Glutamatergic neuron (in vitro differentiated cells): ENCODE measurements around the gene KRT36. TPM values are rescaled to one million over a fixed set of nuclear protein-coding genes. Genes with fewer than 3 reads are reported as not detected.

ENCODE experiments used
- DNase-seq: peaks from one replicate; pipeline ENCODE4 v3.0.0; 2022
- H3K27ac Mint-ChIP-seq: one replicate; pipeline ENCODE4 v1.8.0; 2020; ENCODE audit warnings: mild to moderate bottlenecking, mixed read lengths, inconsistent platforms; ENCODE audit not compliant: unreplicated experiment
- H3K27me3 Mint-ChIP-seq: one replicate; pipeline ENCODE4 v1.8.0; 2020; ENCODE audit warnings: mild to moderate bottlenecking, moderate library complexity, mixed read lengths, inconsistent platforms; ENCODE audit not compliant: unreplicated experiment
- H3K36me3 Mint-ChIP-seq: one replicate; pipeline ENCODE4 v1.8.0; 2020; ENCODE audit warnings: mild to moderate bottlenecking, mixed read lengths, inconsistent platforms; ENCODE audit not compliant: unreplicated experiment
- H3K4me1 Mint-ChIP-seq: one replicate; pipeline ENCODE4 v1.8.0; 2020; ENCODE audit warnings: mild to moderate bottlenecking, low read depth, mixed read lengths, inconsistent platforms; ENCODE audit not compliant: unreplicated experiment
- H3K4me3 Mint-ChIP-seq: one replicate; pipeline ENCODE4 v1.8.0; 2020; ENCODE audit warnings: mild to moderate bottlenecking, mixed read lengths, inconsistent platforms; ENCODE audit not compliant: unreplicated experiment
- H3K9me3 Mint-ChIP-seq: one replicate; pipeline ENCODE4 v1.8.0; 2020; ENCODE audit warnings: mild to moderate bottlenecking, moderate library complexity, mixed read lengths, inconsistent platforms; ENCODE audit not compliant: unreplicated experiment
- CTCF ChIP-seq: fragments of 200-600 bp; sonication (generic); IDR thresholded peaks from one replicate; pipeline ENCODE4 v1.5.0; 2021; ENCODE audit not compliant: partially characterized antibody, unreplicated experiment
- total RNA-seq: library from RNA; stranded (reverse); fragmentation: NEBNext Ultra II Directional; extraction: Animal tissue kit (Norgen Biotek cat#: 25700); gene quantifications from one replicate; pipeline ENCODE4 v1.2.1, GENCODE V29; 2021; ENCODE audit not compliant: unreplicated experiment

The KRT36 gene
- total RNA-seq, 1 donor from 2014 or later, result not detected

- no peaks in the 10 kb centered on the region for H3K36me3 Mint-ChIP-seq
- peaks cover 3% of the 10 kb centered on the region for H3K27me3 Mint-ChIP-seq
- H3K4me1 Mint-ChIP-seq, result no peaks in the 10 kb centered on the region
- no peak for DNase-seq
- no peaks in the 10 kb centered on the region for H3K9me3 Mint-ChIP-seq
- H3K4me3 Mint-ChIP-seq, result no peak overlapping the region
- TF ChIP-seq CTCF, result no peak
- no peak overlapping the region for H3K27ac Mint-ChIP-seq
Observed at GRCh38 chr17:41452281-41452680, 37.4 kb downstream of the KRT36 start.

- no peaks in the 10 kb centered on the region for H3K4me1 Mint-ChIP-seq
- peaks cover 3% of the 10 kb centered on the region for H3K27me3 Mint-ChIP-seq
- H3K4me3 Mint-ChIP-seq, result no peak overlapping the region
- no peak for TF ChIP-seq CTCF
- no peaks in the 10 kb centered on the region for H3K36me3 Mint-ChIP-seq
- DNase-seq, result no peak
- H3K9me3 Mint-ChIP-seq, result no peaks in the 10 kb centered on the region
- H3K27ac Mint-ChIP-seq, result no peak overlapping the region
Observed at GRCh38 chr17:41451154-41451728, 38.5 kb downstream of the KRT36 start.

- H3K27me3 Mint-ChIP-seq, result peaks cover 3% of the 10 kb centered on the region
- H3K27ac Mint-ChIP-seq, result no peak overlapping the region
- no peaks in the 10 kb centered on the region for H3K36me3 Mint-ChIP-seq
- no peak overlapping the region for H3K4me3 Mint-ChIP-seq
- no peaks in the 10 kb centered on the region for H3K4me1 Mint-ChIP-seq
- H3K9me3 Mint-ChIP-seq, result no peaks in the 10 kb centered on the region
- TF ChIP-seq CTCF, result no peak
- DNase-seq, result no peak
Observed at GRCh38 chr17:41449008-41449407, 40.7 kb downstream of the KRT36 start.

GRCh38 chr17:41448506-41448905 is 41.2 kb downstream of the KRT36 start:
- H3K4me3 Mint-ChIP-seq, result no peak overlapping the region
- TF ChIP-seq CTCF, result no peak
- no peaks in the 10 kb centered on the region for H3K36me3 Mint-ChIP-seq
- no peak overlapping the region for H3K27ac Mint-ChIP-seq
- H3K4me1 Mint-ChIP-seq, result no peaks in the 10 kb centered on the region
- DNase-seq, result no peak
- H3K9me3 Mint-ChIP-seq, result no peaks in the 10 kb centered on the region
- peaks cover under 1% of the 10 kb centered on the region for H3K27me3 Mint-ChIP-seq

GRCh38 chr17:41446806-41447205 is 42.9 kb downstream of the KRT36 start:
- Mint-ChIP-seq H3K27me3 (no peaks in the 10 kb centered on the region), H3K4me3 (no peak overlapping the region), H3K4me1 (no peaks in the 10 kb centered on the region), H3K27ac (no peak overlapping the region), H3K36me3 (no peaks in the 10 kb centered on the region), H3K9me3 (no peaks in the 10 kb centered on the region)
- no peak for DNase-seq
- no peak for TF ChIP-seq CTCF
